Activated T-helper 9 cell treated with anti-CD3 and anti-CD28 coated beads, Interleukin-2, amount 50 U/mL, for 16 hours (primary cell): ENCODE data around the gene SLC8A3.

Experiments
- DNase-seq: peaks from one replicate; pipeline ENCODE4 v3.0.0-alpha.2; 2020; ENCODE audit warnings: low read depth

The SLC8A3 gene

DNA sequence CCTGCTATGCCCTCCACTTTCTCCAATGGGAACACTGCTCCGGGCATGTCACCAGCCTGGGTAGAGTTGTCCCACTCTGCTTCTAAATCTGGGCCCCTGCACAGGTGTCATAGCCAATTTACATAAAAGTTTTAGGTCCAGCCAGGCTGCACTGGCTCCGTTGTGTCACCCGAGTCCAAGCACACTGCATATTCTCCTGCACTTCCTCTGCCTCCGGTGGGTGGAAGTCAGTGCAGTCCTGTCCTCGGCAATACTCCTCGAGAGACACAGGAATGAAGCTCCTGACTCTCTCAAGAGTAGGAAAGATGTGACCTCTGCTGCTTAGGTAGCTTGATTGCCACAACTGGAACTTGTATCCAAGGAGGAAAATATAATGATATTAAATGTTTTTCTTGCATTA is 15.2 kb downstream of the SLC8A3 start:
- no peak for DNase-seq

GRCh38 chr14:70171726-70172125 is 17.0 kb downstream of the SLC8A3 start:
- no peak for DNase-seq

- no peak for DNase-seq
Measured at GRCh38 chr14:70170976-70171375, 17.8 kb downstream of the SLC8A3 start.

GRCh38 chr14:70168406-70168805 is 20.3 kb downstream of the SLC8A3 start:
- no peak for DNase-seq

DNA sequence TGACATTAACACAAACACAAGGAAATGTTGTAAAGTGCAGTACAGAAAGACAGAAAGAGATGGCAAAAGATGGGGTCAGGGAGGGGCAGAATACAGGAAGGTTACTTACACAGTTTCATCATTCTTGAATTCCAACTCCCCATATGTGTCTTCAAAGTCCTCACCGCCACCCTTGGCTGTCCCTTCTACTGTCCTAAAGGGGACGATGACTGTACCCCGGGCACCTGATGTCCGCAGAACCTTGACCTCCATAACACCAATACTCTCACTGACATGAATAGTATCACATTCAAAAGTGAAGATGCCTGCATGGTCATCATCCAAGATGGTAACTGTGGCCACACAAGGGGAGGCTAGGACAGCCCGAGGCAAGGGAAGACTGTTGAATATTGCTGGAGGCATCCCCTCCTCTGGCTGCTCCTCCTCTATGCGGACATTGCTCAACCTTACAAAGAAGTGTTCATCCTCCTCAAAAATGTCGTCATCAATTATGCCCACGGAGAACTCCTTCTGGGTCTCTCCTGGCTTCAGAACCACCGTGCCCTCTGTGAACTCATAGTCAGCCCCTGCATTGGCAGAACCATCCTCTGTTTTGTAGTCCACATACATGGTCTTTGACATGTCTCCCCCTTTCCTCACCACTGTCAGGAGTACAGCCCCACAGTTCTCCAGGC is 22.1 kb downstream of the SLC8A3 start:
- DNase-seq = no peak

DNA sequence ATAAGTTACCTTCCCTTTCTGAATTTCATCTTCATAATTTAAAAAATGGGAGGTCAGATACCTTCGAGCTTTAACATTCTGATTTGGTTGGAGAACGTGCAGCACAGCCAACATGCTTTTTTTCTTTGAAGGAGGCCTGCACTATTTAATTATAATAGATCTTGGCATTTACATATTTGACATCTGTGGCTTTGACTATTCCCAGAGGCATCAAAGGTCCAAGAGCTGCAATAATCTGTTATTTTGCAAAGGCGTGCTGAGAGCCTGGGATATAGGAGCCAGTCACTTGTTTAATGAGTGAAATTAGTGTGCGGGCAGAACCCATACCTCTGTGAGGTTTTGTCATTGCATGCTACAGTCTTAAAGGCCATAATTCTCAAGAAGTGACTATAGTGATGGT is 26.4 kb downstream of the SLC8A3 start:
- no peak for DNase-seq

DNA sequence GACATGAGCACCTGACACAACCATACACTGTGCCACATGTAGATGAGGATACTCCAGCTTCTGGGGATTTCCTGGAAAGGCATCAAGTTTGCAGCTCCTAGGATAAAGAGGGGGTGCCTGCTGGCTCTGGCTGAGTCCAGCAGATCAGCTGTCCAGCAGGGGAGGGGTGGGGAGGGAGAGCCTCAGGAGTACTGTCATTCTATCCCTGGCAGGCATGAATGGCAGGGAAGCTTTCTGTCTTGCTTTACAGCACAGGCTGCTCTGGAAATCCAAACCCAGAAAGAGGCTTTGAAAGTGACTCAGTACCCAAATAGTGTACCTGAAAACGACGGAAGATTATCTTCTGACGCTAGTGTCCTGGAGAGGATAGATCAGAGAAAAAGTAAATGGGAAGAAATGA is 32.2 kb downstream of the SLC8A3 start:
- DNase-seq = no peak

DNA sequence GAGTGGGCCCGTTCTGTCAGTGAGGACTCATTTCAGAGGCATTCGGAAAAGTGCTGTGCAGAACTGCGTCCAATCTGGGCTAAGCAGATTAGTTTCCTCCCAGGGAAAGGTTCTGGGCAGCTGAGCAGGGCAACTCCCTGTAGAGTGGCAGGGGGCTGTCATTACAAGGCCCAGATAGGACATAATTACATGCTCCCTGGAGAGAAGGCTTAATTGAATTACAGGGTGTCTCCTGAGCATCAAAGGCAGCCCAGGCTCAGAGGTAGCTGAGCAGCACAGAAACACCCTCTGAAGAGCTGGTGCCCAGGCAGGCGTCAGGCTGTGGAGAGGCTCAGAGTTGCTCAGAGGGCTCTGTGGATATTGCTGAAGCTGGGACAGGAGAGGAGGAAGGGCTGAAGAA is 36.0 kb downstream of the SLC8A3 start:
- DNase-seq = no peak

- no peak for DNase-seq
Measured at GRCh38 chr14:70152081-70152480, 36.7 kb downstream of the SLC8A3 start.

- no peak for DNase-seq
Measured at GRCh38 chr14:70149596-70150165, 39.1 kb downstream of the SLC8A3 start.

GRCh38 chr14:70148911-70149595 is 39.7 kb downstream of the SLC8A3 start:
- no peak for DNase-seq

DNA sequence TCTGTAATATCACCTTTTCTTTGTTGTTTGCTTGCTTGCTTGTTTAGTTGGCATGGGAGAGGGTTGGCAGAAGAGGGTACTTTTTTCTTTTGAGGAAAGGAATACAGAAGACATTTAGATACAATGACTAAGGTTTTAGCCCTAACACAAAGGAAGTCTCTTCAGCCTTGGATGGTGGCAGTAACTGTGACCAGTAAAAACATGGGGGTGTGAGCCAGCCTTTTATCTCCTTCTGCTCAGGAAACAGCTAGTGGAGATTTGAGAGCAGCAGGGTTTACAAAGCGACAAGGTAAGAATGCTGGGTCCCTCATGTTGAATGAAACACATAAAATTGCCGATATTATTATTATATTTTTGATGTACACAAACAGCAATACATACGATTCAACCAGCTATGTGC is 40.4 kb downstream of the SLC8A3 start:
- DNase-seq = no peak

- DNase-seq = no peak
Measured at GRCh38 chr14:70144046-70144445, 44.7 kb downstream of the SLC8A3 start.

DNA sequence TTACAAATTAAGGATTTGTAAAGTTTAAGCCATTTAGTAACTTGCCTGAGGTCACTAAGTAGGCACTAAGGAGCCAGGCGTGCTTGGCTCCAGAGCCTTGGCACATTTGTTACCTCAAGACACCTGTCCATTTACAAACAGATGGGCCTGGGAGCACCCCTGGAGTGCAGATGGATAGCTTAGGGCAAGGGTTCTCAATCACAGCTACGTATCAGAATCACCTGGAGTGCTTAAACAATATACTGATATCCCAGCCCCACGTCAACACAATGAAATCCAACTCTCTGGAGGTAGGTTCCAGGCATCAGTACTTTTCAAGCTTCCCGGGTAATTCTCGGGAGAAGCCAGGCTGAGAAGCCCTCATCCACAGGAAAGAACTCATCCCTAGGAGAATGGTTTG is 45.4 kb downstream of the SLC8A3 start:
- no peak for DNase-seq

GRCh38 chr14:70140614-70141013 is 48.1 kb downstream of the SLC8A3 start:
- DNase-seq = no peak

GRCh38 chr14:70139384-70139783 is 49.4 kb downstream of the SLC8A3 start:
- DNase-seq = no peak

DNA sequence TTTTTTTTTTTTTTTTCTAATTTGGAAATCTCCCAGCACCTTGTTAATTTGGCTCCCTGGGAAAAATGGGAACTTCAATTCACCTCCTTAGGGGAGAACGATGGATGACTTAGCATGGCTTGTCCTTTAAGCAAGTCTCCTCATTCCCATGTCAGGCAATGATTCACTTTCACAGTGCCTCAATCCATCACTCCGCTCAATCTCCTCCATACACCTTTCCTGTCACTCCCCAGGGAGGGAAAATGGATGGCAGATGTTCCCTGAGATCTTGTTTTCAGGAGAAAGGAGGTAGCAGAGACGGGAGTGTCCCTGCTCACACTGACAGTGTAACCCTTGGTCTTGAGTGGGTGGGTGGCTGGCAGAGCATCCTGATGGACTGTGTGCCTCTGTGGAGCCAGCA is 51.0 kb downstream of the SLC8A3 start:
- DNase-seq = no peak

GRCh38 chr14:70133461-70133860 is 55.3 kb downstream of the SLC8A3 start:
- DNase-seq = no peak

DNA sequence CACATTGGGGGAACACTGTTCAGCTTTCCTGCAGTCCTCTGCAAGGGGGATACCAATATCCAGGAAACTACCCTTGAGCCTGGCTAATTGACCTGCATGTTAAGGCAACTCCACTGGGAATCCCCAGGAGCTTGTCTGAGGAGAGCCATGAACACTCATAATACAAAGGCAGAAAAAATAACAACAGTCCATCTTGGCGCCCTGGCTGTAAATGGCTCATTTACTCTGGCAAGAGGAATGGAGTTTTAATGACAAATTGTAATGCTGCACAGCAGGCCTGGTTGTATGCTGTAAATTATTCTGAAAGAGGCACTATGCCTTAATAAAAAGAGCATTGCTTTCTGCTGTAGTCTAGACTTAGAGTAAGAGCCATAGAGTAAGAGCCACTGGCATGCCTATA is 58.3 kb downstream of the SLC8A3 start:
- no peak for DNase-seq

GRCh38 chr14:70127186-70127585 is 61.6 kb downstream of the SLC8A3 start:
- DNase-seq = no peak

- DNase-seq = no peak
Measured at GRCh38 chr14:70123796-70124195, 65.0 kb downstream of the SLC8A3 start.

GRCh38 chr14:70121521-70121920 is 67.2 kb downstream of the SLC8A3 start:
- no peak for DNase-seq

- no peak for DNase-seq
Measured at GRCh38 chr14:70118064-70118463, 70.7 kb downstream of the SLC8A3 start.

GRCh38 chr14:70116278-70116677 is 72.5 kb downstream of the SLC8A3 start:
- DNase-seq = no peak
